Measurements from ENCODE around the gene ZNF195. TPM values are rescaled to one million over a fixed set of nuclear protein-coding genes. Genes with fewer than 3 reads are reported as not detected.
"Not testable (repeated sequence)": the region's sequence is repeated elsewhere in the genome, so short reads cannot be mapped to it uniquely, and the experiment has no call there.

Gene ZNF195
- total and polyA plus RNA-seq, 2 of the 8 experiments (the other 6 are each of a cell fraction or from before 2014, with no cell fraction given): 23.9 to 88.6 TPM

GRCh38 chr11:3415301-3415700 lies 36.4 kb upstream of the ZNF195 start:
- not testable (repeated sequence) for H2BK15ac ChIP-seq (ENCODE audit: low read length); H2AK5ac ChIP-seq (ENCODE audit: low read depth, low read length); H3K79me2 ChIP-seq (ENCODE audit: control insufficient read depth in 1 of 2, insufficient read depth in 2 of 2, low read length in 2 of 2); H2BK12ac ChIP-seq (ENCODE audit: low read depth, low read length); H2BK5ac ChIP-seq (ENCODE audit: low read depth, low read length); H4K91ac ChIP-seq (replicated peaks; ENCODE audit: insufficient read length, low read length); H3K27me3 ChIP-seq (replicated peaks in 1 of 4; ENCODE audit: control insufficient read depth in 3 of 4, extremely low read depth in 1 of 4, insufficient read depth in 3 of 4, low read length in 3 of 4); H4K8ac ChIP-seq (ENCODE audit: extremely low read depth, insufficient read depth, low read length); H3K27ac ChIP-seq (ENCODE audit: low read depth, low read length); H3K9ac ChIP-seq (replicated peaks in 1 of 4; ENCODE audit: extremely low read depth in 1 of 4, low read depth in 3 of 4, low read length in 3 of 4); H2AFZ ChIP-seq (ENCODE audit: low read length); H3K36me3 ChIP-seq (ENCODE audit: control insufficient read depth in 2 of 4, insufficient read depth in 4 of 4, low read length in 3 of 4); DNase-seq (ENCODE audit: low read depth in 1 of 2, low spot score in 2 of 2); FAIRE-seq; H3K4ac ChIP-seq (replicated peaks; ENCODE audit: insufficient read length, low read depth, low read length); H3K23me2 ChIP-seq (ENCODE audit: low read depth, low read length); H2BK20ac ChIP-seq (ENCODE audit: low read length); H3K9me3 ChIP-seq (ENCODE audit: insufficient read depth in 2 of 2, low read depth in 1 of 2, low read length in 1 of 2); H3K4me2 ChIP-seq (ENCODE audit: insufficient read depth in 1 of 2, low read depth in 2 of 2, low read length in 2 of 2); H3K56ac ChIP-seq (replicated peaks; ENCODE audit: insufficient read length, low read depth, low read length); H4K20me1 ChIP-seq (replicated peaks in 1 of 2; ENCODE audit: control insufficient read depth in 1 of 2, insufficient read depth in 2 of 2, low read length in 2 of 2); H2BK120ac ChIP-seq (replicated peaks; ENCODE audit: low read depth, low read length); H3K18ac ChIP-seq (ENCODE audit: extremely low read depth, low read length); H3K23ac ChIP-seq (ENCODE audit: insufficient read length); H3K14ac ChIP-seq (ENCODE audit: insufficient read length); H3K79me1 ChIP-seq (ENCODE audit: low read depth, low read length); H3K4me1 ChIP-seq (replicated peaks in 1 of 4; ENCODE audit: control insufficient read depth in 3 of 4, insufficient read depth in 4 of 4, low read length in 3 of 4); H4K5ac ChIP-seq (ENCODE audit: insufficient read length, low read depth, low read length); H3K4me3 ChIP-seq (ENCODE audit: extremely low read depth in 1 of 4, insufficient read depth in 2 of 4, low read depth in 3 of 4, low read length in 4 of 4)
- 90% methylated on average over 7 of the region's 7 CpGs; no CpG with 5 or more reads in 1 of the 2 experiments for WGBS, 2 experiments (ENCODE audit: extremely low coverage in 1 of 2, insufficient coverage in 1 of 2, insufficient read length in 1 of 2, insufficient replicate concordance in 2 of 2, low coverage in 1 of 2, low lambda C conversion rate in 2 of 2, missing lambda C conversion rate in 1 of 2)
- CTCF ChIA-PET (ENCODE audit: partially characterized antibody): interaction anchor here (1.1 to 2.3 kb wide), 3 partner anchors 33 to 74 kb away, joined by 4 to 8 read pairs (median 6); no protein-coding TSS in a partner anchor
- POLR2A ChIA-PET (ENCODE audit: partially characterized antibody): interaction anchor here (0.6 to 4.5 kb wide), 4 partner anchors 9 to 426 kb away, joined by 3 to 15 read pairs (median 6); partner anchors contain the start of genes RHOG and ZNF195

GRCh38 chr11:3413666-3414065 lies 34.7 kb upstream of the ZNF195 start:
- not testable (repeated sequence) for H4K91ac ChIP-seq (replicated peaks; ENCODE audit: insufficient read length, low read length); H3K23ac ChIP-seq (ENCODE audit: insufficient read length)

More at GRCh38 chr11:3413666-3414065, 34.7 kb upstream of the ZNF195 start:
- POLR2A ChIA-PET (ENCODE audit: partially characterized antibody): interaction anchor here (0.9 to 4.5 kb wide), 4 partner anchors 22 to 72 kb away, joined by 3 to 15 read pairs (median 7); partner anchors contain the start of gene ZNF195
- not testable (repeated sequence) for H3K23me2 ChIP-seq (ENCODE audit: low read depth, low read length); H2BK20ac ChIP-seq (ENCODE audit: low read length); H2BK12ac ChIP-seq (ENCODE audit: low read depth, low read length); H4K8ac ChIP-seq (ENCODE audit: extremely low read depth, insufficient read depth, low read length); H3K27ac ChIP-seq (ENCODE audit: low read depth, low read length); H2AFZ ChIP-seq (ENCODE audit: low read length); H3K79me1 ChIP-seq (ENCODE audit: low read depth, low read length); H3K79me2 ChIP-seq (ENCODE audit: control insufficient read depth in 1 of 2, insufficient read depth in 2 of 2, low read length in 2 of 2); H4K20me1 ChIP-seq (replicated peaks in 1 of 2; ENCODE audit: control insufficient read depth in 1 of 2, insufficient read depth in 2 of 2, low read length in 2 of 2); H3K4ac ChIP-seq (replicated peaks; ENCODE audit: insufficient read length, low read depth, low read length); DNase-seq (ENCODE audit: low read depth in 1 of 2, low spot score in 2 of 2); H3K14ac ChIP-seq (ENCODE audit: insufficient read length); H3K4me3 ChIP-seq (ENCODE audit: extremely low read depth in 1 of 4, insufficient read depth in 2 of 4, low read depth in 3 of 4, low read length in 4 of 4); FAIRE-seq; H4K5ac ChIP-seq (ENCODE audit: insufficient read length, low read depth, low read length); H3K9ac ChIP-seq (replicated peaks in 1 of 4; ENCODE audit: extremely low read depth in 1 of 4, low read depth in 3 of 4, low read length in 3 of 4); H2AK5ac ChIP-seq (ENCODE audit: low read depth, low read length); H3K4me2 ChIP-seq (ENCODE audit: insufficient read depth in 1 of 2, low read depth in 2 of 2, low read length in 2 of 2); H3K18ac ChIP-seq (ENCODE audit: extremely low read depth, low read length); H2BK15ac ChIP-seq (ENCODE audit: low read length); H2BK5ac ChIP-seq (ENCODE audit: low read depth, low read length); H3K9me3 ChIP-seq (ENCODE audit: insufficient read depth in 2 of 2, low read depth in 1 of 2, low read length in 1 of 2); H3K27me3 ChIP-seq (replicated peaks in 1 of 4; ENCODE audit: control insufficient read depth in 3 of 4, extremely low read depth in 1 of 4, insufficient read depth in 3 of 4, low read length in 3 of 4); H3K4me1 ChIP-seq (replicated peaks in 1 of 4; ENCODE audit: control insufficient read depth in 3 of 4, insufficient read depth in 4 of 4, low read length in 3 of 4); H3K56ac ChIP-seq (replicated peaks; ENCODE audit: insufficient read length, low read depth, low read length); H2BK120ac ChIP-seq (replicated peaks; ENCODE audit: low read depth, low read length)
- 90% methylated on average over 24 of the region's 24 CpGs; no CpG with 5 or more reads in 1 of the 2 experiments for WGBS, 2 experiments (ENCODE audit: extremely low coverage in 1 of 2, insufficient coverage in 1 of 2, insufficient read length in 1 of 2, insufficient replicate concordance in 2 of 2, low coverage in 1 of 2, low lambda C conversion rate in 2 of 2, missing lambda C conversion rate in 1 of 2)
- H3K36me3 ChIP-seq (ENCODE audit: control insufficient read depth in 2 of 4, insufficient read depth in 4 of 4, low read length in 3 of 4): peaks cover 3 to 16% (median 4%) of the 10 kb centered on the region in 4 experiments; a peak in 5 of 8 replicates
- CTCF ChIA-PET (ENCODE audit: partially characterized antibody): interaction anchor here (0.9 to 2.3 kb wide), 2 partner anchors 32 to 72 kb away, joined by 4 to 8 read pairs; no protein-coding TSS in a partner anchor

Measured in H1 (cell line).